ENCODE measurements around the gene SLC25A25.

Gene SLC25A25

GRCh38 chr9:128150594-128151308 is 82.7 kb downstream of the SLC25A25 start:
- DNase-seq, result no peak

GRCh38 chr9:128151309-128152132 is 83.5 kb downstream of the SLC25A25 start:
- DNase-seq, result no peak

GRCh38 chr9:128152133-128153059 is 84.4 kb downstream of the SLC25A25 start:
- no peak for DNase-seq

- DNase-seq, result no peak
Observed at GRCh38 chr9:128153060-128153946, 85.3 kb downstream of the SLC25A25 start.

GRCh38 chr9:128153947-128154695 is 86.1 kb downstream of the SLC25A25 start:
- no peak for DNase-seq

GRCh38 chr9:128155736-128156500 is 87.9 kb downstream of the SLC25A25 start:
- DNase-seq, result no peak
